ENCODE data around the gene ERC2.

Gene ERC2

DNA sequence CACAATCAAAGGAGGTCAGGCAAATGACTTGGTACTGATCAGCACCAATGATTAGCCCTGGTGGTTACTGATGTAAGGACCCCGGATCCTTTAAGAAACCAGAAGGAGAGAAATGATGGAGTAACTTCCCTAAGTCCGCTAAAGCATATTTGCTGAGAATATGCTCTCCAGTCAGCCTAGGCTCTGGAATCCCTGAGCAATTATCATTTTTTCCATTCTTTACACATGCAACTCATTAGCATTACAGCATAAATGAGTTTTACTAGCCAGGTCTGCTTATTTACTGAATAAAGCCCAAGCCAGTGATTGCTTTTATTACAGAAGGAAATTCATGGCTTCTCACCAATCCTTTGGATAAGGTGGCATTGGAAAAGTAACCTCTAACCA is 842.0 kb downstream of the ERC2 start:
- DNase-seq = no peak

- DNase-seq = no peak
Observed at GRCh38 chr3:55624238-55624637, 844.0 kb downstream of the ERC2 start.

DNA sequence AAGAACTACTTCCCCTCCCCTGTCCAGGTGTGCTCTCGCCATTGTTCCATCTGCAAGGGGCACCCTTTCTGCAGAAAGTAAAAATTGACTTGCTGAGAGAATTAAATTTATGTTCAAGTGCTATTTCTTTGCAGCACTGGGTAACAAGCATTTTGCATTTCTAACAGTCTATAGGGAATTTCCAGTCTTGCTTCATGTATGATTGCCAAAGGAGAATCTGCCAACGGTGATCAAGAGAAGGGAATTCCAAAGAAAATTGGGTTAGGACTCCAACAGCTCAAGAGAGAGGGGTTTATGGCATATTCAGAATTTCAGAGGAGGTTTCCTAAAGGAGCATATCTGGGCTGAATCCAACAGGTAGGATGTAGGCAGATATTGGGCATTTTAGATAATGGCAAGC is 844.5 kb downstream of the ERC2 start:
- no peak for DNase-seq

GRCh38 chr3:55622733-55623132 is 845.5 kb downstream of the ERC2 start:
- DNase-seq = no peak

GRCh38 chr3:55622116-55622515 is 846.2 kb downstream of the ERC2 start:
- no peak for DNase-seq

- no peak for DNase-seq
Observed at GRCh38 chr3:55621648-55622047, 846.6 kb downstream of the ERC2 start.

DNA sequence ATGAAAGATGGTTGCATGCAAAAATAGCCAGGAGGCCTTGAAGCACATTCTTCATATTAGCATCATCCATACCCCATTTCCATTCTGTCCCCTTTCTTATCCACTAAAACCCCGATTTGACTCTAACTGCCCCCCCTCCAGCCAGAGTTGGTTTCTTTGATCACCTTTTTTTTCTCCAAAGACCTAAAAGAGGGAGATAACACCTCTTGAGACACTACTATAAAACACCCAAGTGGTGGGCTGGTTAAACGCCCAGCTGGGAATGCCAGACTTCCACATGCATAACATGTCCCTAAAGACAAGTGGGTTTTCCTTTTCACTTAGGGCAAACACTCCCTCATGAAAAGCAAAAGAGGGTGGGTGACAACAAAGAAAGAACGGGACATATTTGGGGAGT is 847.2 kb downstream of the ERC2 start:
- no peak for DNase-seq

- no peak for DNase-seq
Observed at GRCh38 chr3:55620351-55621025, 847.8 kb downstream of the ERC2 start.

GRCh38 chr3:55619046-55619808 is 849.0 kb downstream of the ERC2 start:
- DNase-seq = no peak

DNA sequence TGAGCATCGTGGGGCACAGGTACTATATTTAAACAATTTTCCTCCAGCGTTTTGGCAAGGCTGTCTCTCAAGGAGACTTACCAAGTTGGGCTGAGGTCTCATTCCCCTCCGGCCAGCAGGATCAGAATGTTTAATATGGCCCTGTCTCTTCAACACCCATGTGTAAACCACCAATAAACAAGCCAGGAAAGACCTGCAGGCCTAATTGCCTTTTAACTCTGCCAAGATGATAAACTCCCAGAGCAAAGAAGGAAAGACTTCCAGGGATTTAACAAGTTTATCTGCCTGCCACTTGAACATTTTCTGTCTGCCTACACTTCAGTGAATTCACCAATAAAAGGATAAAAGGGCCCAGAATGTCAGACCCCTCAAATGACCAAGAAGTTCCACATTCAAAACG is 850.9 kb downstream of the ERC2 start:
- DNase-seq = no peak

DNA sequence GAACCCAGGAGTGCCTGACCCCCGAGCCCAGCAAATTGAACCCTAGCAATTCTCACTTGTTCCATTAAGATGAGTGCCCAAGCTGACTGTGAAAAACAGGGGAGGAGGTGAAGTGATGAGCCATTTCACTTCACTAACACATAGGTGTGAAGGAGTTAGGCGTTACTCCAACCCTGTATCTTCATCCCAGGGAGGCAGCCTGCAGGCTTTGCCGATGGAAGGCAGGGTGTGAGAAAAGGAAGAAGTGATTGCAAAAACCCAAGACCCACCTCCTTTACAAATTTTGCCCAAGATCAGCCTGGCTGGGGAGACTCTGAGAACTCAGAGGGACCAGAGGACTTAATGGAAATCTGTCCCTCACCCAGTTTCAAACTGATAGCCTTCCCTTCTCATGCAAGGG is 851.5 kb downstream of the ERC2 start:
- DNase-seq = no peak

GRCh38 chr3:55615694-55616295 is 852.5 kb downstream of the ERC2 start:
- DNase-seq = no peak

- no peak for DNase-seq
Observed at GRCh38 chr3:55615039-55615693, 853.1 kb downstream of the ERC2 start.

- DNase-seq = no peak
Observed at GRCh38 chr3:55611121-55611520, 857.1 kb downstream of the ERC2 start.

- DNase-seq = no peak
Observed at GRCh38 chr3:55609230-55609827, 858.9 kb downstream of the ERC2 start.

DNA sequence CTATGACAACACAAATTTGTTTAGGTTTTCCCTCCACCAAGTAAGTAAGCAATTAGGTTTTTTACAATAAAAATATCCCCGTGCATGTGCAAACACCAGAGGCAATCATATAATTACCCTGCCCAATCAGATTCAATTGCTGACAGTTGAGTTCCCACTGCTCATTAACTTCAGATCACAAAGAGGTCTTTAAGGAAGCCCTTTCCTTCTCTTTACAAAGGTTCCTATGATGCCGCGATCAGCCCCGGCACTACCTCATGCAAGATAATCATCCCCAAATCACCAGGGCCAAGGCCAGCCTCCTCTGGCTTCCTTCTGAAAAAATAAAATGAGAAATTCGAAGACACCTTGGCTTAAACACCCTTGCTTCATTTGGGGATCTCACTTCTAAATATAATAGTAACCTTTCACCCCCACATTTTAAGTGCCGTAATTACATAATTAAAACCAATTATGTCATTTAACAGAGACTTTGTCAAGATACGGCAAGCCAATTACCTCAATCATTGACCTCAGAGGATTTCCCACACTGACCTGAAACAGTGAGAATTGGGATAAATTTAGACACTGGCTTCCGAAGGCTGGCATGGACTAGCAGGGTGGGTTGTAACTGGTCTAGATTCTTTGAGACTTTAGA is 859.8 kb downstream of the ERC2 start:
- no peak for DNase-seq

DNA sequence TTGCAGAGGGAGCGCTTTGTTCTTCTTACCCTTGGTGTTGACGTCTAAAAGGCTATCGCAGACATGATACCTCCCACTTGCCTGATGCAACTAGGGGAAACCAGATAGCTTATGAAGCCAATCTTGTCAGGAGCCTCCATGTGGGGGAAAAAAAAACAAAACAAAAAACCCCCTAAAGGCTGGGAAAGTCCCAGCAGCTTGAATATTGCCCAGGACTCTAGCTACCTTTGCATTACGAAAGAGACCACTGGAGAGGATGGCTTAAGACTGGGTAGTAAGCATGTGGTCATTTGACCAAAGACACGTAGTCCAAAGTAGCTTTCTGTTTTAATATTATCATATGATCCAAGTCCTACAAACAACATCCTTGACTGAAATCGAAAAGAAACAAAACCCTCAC is 860.4 kb downstream of the ERC2 start:
- DNase-seq = no peak

DNA sequence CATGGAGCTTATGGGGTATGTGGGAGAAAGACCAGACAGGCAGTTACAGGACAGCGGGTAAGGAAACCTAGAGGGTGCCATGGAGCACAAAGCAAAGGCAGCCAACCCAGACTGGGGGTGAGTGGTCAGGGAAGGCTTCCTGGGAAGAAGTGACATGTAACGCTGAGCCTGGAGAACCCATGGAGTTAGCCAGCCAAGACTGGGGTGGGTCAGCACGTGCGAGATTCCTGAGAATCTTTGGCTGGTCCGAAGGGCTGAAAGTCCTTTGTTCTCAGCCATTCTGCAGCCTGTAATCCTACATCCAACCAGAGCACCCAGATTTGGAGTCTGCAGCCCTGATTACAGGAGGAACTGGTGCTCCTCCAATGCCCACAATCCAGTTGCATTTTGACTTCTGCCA is 861.1 kb downstream of the ERC2 start:
- DNase-seq = no peak

- DNase-seq = no peak
Observed at GRCh38 chr3:55605443-55606236, 862.6 kb downstream of the ERC2 start.

- no peak for DNase-seq
Observed at GRCh38 chr3:55604846-55605245, 863.4 kb downstream of the ERC2 start.

DNA sequence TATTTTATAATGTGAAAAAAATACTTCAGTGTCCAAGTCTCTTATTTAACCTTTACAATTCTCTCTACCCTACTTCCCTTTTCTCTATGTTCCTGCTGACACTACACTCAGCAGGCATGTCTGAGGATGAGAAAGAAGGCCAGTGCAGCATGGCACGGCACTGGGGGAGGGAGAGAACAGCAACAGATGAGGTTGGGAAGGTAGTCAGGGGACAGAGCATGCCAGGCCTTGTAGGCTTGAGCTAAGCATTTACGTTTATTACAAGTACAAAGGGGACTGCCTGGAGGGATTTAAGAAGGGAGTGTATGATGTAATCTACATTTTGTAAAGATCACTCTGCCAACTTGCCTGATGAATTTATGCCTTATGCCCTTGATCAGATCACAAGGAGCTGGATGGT is 863.9 kb downstream of the ERC2 start:
- DNase-seq = no peak

All from NCI-H2029 (cell line).